WERI-Rb-1 (cell line): ENCODE results near the gene LDLRAD2.
A peak's percentile ranks its signal among the peaks of the same experiment; 100 is the strongest.
"Not testable (repeated sequence)": the region's sequence is repeated elsewhere in the genome, so short reads cannot be mapped to it uniquely, and the experiment has no call there.

Experiments
- DNase-seq: peaks from one replicate; pipeline ENCODE4 v3.0.0-alpha.2; 2020
- H3K27ac ChIP-seq: fragments of 250-450 bp; sonication (Bioruptor Pico); 2 replicates; pipeline ENCODE4 v1.5.1; 2020; ENCODE audit warnings: mild to moderate bottlenecking, moderate library complexity
- H3K27me3 ChIP-seq: fragments of 250-450 bp; sonication (Bioruptor Pico); 2 replicates; pipeline ENCODE4 v1.5.1; 2021; ENCODE audit warnings: mild to moderate bottlenecking, low read depth, moderate library complexity; ENCODE audit not compliant: insufficient read depth, severe bottlenecking
- H3K36me3 ChIP-seq: fragments of 250-450 bp; sonication (Bioruptor Pico); 2 replicates; pipeline ENCODE4 v1.5.1; 2020; ENCODE audit warnings: mild to moderate bottlenecking, moderate library complexity
- H3K4me3 ChIP-seq: 2 replicates; pipeline ENCODE4 v1.5.1; 2011; ENCODE audit warnings: low read depth, mild to moderate bottlenecking, control low read depth, low read length
- H3K9me3 ChIP-seq: fragments of 250-450 bp; sonication (Bioruptor Pico); 2 replicates; pipeline ENCODE4 v1.5.1; 2021; ENCODE audit warnings: mild to moderate bottlenecking, moderate library complexity; ENCODE audit not compliant: severe bottlenecking
- TF ChIP-seq, protein P1 (sequence below): IDR thresholded peaks from 2 replicates; pipeline ENCODE4 v1.5.1; 2011; ENCODE audit warnings: low read depth, mild to moderate bottlenecking, control low read depth, inconsistent platforms, low read length

The LDLRAD2 gene

DNA sequence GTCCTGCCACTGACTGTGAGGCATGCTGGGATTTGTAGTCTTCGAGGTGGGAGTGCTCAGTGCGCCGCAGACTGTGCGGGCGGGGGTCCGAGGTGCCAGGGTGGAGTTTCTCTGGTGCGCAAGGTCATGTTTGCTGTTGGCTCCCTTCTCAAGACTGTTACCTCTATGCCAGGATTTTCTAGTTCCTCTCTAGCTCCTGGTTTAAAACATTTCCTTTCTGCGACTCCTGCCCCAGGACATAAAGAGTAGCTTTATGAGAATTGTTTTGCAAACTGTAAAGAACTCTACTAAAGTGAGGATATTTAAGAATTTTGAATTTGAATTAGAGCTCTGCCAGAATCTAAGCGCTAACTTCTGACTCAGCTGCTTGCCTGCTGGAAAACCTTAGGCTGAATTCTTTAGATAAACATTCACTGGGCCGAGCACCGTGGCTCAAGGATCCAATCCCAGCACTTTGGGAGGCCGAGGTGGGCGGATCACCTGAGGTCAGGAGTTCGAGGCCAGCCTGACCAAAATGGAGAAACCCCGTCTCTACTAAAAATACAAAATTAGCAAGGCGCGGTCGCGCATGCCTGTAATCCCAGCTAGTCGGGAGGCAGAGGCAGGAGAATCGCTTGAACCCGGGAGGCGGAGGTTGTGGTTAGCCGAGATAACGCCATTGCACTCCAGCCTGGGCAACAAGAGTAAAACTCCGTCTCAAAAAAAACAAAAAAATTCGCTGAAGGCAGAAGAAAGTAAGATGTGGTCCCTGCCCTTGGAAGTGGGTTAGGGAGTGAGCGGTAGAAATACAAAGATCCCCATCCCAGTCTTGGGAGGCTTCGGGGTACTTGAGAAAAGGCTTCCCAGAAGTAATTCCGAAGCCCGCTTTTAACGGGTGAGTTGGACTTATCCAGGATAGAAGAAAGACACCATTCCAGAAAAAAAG is 28.1 kb upstream of the LDLRAD2 start:
- H3K27me3 ChIP-seq, result no peaks in the 10 kb centered on the region
- no peaks in the 10 kb centered on the region for H3K9me3 ChIP-seq
- DNase-seq, result peak; percentile 95
- H3K4me3 ChIP-seq, result peak overlapping the region; percentile 96
- peak overlapping the region; percentile 98 for H3K27ac ChIP-seq
- TF ChIP-seq, protein P1, sequence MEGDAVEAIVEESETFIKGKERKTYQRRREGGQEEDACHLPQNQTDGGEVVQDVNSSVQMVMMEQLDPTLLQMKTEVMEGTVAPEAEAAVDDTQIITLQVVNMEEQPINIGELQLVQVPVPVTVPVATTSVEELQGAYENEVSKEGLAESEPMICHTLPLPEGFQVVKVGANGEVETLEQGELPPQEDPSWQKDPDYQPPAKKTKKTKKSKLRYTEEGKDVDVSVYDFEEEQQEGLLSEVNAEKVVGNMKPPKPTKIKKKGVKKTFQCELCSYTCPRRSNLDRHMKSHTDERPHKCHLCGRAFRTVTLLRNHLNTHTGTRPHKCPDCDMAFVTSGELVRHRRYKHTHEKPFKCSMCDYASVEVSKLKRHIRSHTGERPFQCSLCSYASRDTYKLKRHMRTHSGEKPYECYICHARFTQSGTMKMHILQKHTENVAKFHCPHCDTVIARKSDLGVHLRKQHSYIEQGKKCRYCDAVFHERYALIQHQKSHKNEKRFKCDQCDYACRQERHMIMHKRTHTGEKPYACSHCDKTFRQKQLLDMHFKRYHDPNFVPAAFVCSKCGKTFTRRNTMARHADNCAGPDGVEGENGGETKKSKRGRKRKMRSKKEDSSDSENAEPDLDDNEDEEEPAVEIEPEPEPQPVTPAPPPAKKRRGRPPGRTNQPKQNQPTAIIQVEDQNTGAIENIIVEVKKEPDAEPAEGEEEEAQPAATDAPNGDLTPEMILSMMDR, result no peak
- peaks cover 2% of the 10 kb centered on the region; the same call in 1 of the 2 replicates for H3K36me3 ChIP-seq

DNA sequence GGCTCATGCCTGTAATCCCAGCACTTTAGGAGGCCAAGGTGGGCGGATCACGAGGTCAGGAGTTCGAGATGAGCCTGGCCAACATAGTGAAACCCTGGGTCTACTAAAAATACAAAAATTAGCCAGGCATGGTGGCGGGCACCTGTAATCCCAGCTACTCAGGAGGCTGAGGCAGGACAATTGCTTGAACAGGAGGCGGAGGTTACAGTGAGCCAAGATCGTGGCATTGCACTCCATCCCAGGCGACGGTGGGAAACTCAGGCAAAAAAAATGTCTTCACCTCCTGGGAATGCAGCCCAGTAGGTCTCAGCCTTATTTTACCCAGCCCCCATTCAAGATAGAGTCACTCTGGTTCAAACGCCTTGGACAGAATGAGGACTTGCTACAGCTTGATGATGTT is 26.3 kb upstream of the LDLRAD2 start:
- H3K36me3 ChIP-seq, H3K27me3 ChIP-seq, H3K4me3 ChIP-seq, H3K27ac ChIP-seq, DNase-seq, H3K9me3 ChIP-seq: not testable (repeated sequence)

DNA sequence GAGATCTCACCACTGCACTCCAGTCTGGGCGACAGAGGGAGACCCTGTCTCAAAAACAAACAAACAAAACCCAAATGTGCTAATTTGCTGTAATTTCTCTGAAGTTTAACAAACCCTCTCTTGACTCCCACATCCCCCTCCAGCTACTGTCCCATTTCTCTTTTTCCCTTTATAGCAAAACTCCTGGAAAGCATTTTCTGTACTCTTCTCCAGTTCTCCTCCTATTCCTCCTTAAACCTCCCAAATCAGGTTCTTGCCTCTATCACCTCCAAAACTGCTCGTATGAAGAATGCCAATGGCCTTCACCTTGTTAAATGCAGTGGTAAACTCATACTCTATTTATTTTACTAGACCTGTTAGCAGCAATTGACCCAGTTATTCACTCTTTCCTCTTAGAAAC is 25.4 kb upstream of the LDLRAD2 start:
- TF ChIP-seq, protein P1, result no peak
- Histone ChIP-seq H3K36me3 (peaks cover 2% of the 10 kb centered on the region; the same call in 1 of the 2 replicates), H3K27me3 (no peaks in the 10 kb centered on the region), H3K9me3 (no peaks in the 10 kb centered on the region), H3K4me3 (no peak overlapping the region), H3K27ac (no peak overlapping the region)
- no peak for DNase-seq

DNA sequence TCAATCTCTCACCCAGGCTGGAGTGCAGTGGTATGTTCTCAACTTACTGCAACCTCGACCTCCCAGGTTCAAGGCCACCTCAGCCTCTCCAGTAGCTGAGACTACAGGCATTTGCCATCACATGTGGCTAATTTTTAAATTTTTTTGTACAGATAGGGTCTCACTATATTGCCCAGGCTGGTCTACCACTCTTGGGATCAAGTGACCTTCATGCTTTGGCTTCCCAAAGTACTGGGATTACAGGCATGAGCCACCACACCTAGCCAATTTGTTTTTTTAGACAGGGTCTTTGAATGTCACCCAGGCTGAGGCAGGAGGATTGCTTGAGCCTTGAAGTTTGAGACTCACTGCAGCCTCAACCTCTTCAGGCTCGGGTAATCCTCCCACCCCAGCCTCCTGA is 19.0 kb upstream of the LDLRAD2 start:
- H3K27ac ChIP-seq, result no peak overlapping the region
- H3K27me3 ChIP-seq, result no peaks in the 10 kb centered on the region
- H3K9me3 ChIP-seq, result peaks cover 5% of the 10 kb centered on the region
- TF ChIP-seq, protein P1, result no peak
- H3K4me3 ChIP-seq, result no peak overlapping the region
- H3K36me3 ChIP-seq, result no peaks in the 10 kb centered on the region
- no peak for DNase-seq

DNA sequence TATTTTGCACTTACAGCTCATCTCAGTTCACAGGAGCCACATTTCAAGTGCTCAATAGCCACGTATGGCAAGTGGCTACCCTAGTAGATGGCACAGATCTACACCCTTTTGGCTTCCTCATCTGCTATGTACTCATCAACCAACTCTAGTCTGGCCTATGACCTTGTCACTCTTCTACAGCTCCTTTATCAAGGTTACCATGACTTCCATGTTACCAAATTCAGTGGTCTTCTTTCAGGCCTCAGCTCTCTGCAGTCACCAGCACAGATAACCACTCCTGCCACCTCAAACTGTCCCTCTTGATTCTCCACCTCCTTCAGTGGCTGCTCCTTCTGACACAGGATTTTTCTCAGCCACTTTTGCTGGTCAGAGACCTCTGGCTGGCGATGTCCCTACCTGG is 17.4 kb upstream of the LDLRAD2 start:
- no peak overlapping the region for H3K27ac ChIP-seq
- no peak for DNase-seq
- no peak overlapping the region for H3K4me3 ChIP-seq
- no peaks in the 10 kb centered on the region for H3K27me3 ChIP-seq
- TF ChIP-seq, protein P1, result no peak
- no peaks in the 10 kb centered on the region for H3K36me3 ChIP-seq
- H3K9me3 ChIP-seq, result peaks cover 5% of the 10 kb centered on the region

DNA sequence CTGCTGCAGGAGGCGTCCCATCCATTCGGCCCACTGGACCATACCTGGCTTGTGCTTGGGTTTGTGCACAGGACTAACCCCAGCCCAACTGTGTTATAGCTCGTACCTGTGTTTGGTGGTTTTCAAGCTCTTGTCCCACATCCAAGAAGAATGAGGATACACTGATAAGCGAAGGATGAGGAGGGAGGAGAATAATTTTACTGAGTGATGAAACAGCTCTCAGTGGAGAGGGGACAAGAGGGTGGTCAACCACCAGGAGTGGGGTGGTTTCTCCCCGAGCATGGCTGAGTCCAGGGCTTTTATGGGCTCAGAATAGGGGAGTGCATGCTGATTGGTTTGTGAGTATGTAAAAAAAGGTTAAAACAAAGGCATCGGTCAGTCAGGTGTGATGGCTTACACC is 17.0 kb upstream of the LDLRAD2 start:
- TF ChIP-seq, protein P1, result no peak
- no peak overlapping the region for H3K27ac ChIP-seq
- no peak for DNase-seq
- H3K4me3 ChIP-seq, result no peak overlapping the region
- H3K27me3 ChIP-seq, result no peaks in the 10 kb centered on the region
- H3K9me3 ChIP-seq, result peaks cover 5% of the 10 kb centered on the region
- H3K36me3 ChIP-seq, result no peaks in the 10 kb centered on the region
